Esophagus (tissue), 2 donors: ENCODE results near the gene AAK1. TPM values are rescaled to one million over a fixed set of nuclear protein-coding genes. Genes with fewer than 3 reads are reported as not detected.

Experiments used
- H3K27ac ChIP-seq, 2 donors: one replicate each; pipeline ENCODE4 v1.5.1; 2013; ENCODE audit warnings: low read depth in 2 of 2, mild to moderate bottlenecking in 2 of 2, inconsistent platforms in 1 of 2, low read length in 1 of 2, moderate library complexity in 1 of 2
- H3K27me3 ChIP-seq, 2 donors: one replicate each; pipeline ENCODE4 v1.6.1; 2013; ENCODE audit warnings: low read length in 2 of 2, control low read depth in 1 of 2, mild to moderate bottlenecking in 1 of 2; ENCODE audit not compliant: insufficient read depth in 2 of 2, control insufficient read depth in 1 of 2
- H3K36me3 ChIP-seq, 2 donors: one replicate each; pipeline ENCODE4 v1.6.1; 2013; ENCODE audit warnings: low read length in 1 of 2; ENCODE audit not compliant: control insufficient read depth in 2 of 2, insufficient read depth in 2 of 2
- H3K4me1 ChIP-seq, 2 donors: one replicate each; pipeline ENCODE4 v1.6.1; 2013; ENCODE audit warnings: low read length in 1 of 2; ENCODE audit not compliant: control insufficient read depth in 2 of 2, insufficient read depth in 2 of 2
- H3K4me3 ChIP-seq, 2 donors: one replicate each; pipeline ENCODE4 v1.5.1; 2013; ENCODE audit warnings: low read length in 2 of 2, mild to moderate bottlenecking in 2 of 2, low read depth in 1 of 2, moderate library complexity in 1 of 2
- H3K9me3 ChIP-seq, 2 donors: one replicate each; pipeline ENCODE4 v1.6.1; 2013; ENCODE audit warnings: mild to moderate bottlenecking in 2 of 2, low read depth in 1 of 2, low read length in 1 of 2, moderate library complexity in 1 of 2; ENCODE audit not compliant: control insufficient read depth in 2 of 2, insufficient read depth in 1 of 2
- WGBS, 2 donors: extraction: QIAGEN DNeasy Blood & Tissue Kit; methylation state at CpG; one replicate each; pipeline ENCODE4 v1.1.7; 2013; 5-methylcytosine and 5-hydroxymethylcytosine counted together
- polyA plus RNA-seq, 2 donors: library from polyadenylated mRNA; stranded (reverse); fragments of 200-250 nt; gene quantifications; one replicate each; pipeline ENCODE4 v1.2.3, GENCODE V29; 2013
- donor health status: healthy with polysubstance abuse.
- donor health status: Bipolar disorder and iron deficiency.

Gene AAK1
- polyA plus RNA-seq, 2 donors: 4.4 to 8.4 TPM

- Histone ChIP-seq H3K36me3 (no peaks in the 10 kb centered on the region), H3K9me3 (no peaks in the 10 kb centered on the region), H3K4me1 (no peaks in the 10 kb centered on the region), H3K27me3 (no peaks in the 10 kb centered on the region), H3K4me3 (no peak overlapping the region), H3K27ac (no peak overlapping the region)
- WGBS, 2 donors: 69 to 72% methylated on average over 5 of the region's 5 CpGs
These were observed 46.4 kb downstream of the AAK1 start for GRCh38 chr2:69597105-69597504.

- H3K4me3 ChIP-seq: no peak overlapping the region
- H3K36me3 ChIP-seq: no peaks in the 10 kb centered on the region
- WGBS, 2 donors: 79 to 83% methylated on average over 3 of the region's 3 CpGs
These were observed 49.2 kb downstream of the AAK1 start for GRCh38 chr2:69594341-69594740.

GRCh38 chr2:69592511-69592910 lies 51.0 kb downstream of the AAK1 start:
- H3K27me3 ChIP-seq: no peaks in the 10 kb centered on the region
- no peak overlapping the region for H3K4me3 ChIP-seq
- no peaks in the 10 kb centered on the region for H3K9me3 ChIP-seq
- H3K4me1 ChIP-seq: no peaks in the 10 kb centered on the region
- no peaks in the 10 kb centered on the region for H3K36me3 ChIP-seq
- no peak overlapping the region for H3K27ac ChIP-seq

More at GRCh38 chr2:69594341-69594740, 49.2 kb downstream of the AAK1 start:
- H3K9me3 ChIP-seq: no peaks in the 10 kb centered on the region
- H3K4me1 ChIP-seq: no peaks in the 10 kb centered on the region
- no peaks in the 10 kb centered on the region for H3K27me3 ChIP-seq
- no peak overlapping the region for H3K27ac ChIP-seq

GRCh38 chr2:69589973-69590652 lies 53.4 kb downstream of the AAK1 start:
- no peaks in the 10 kb centered on the region for H3K9me3 ChIP-seq
- no peak overlapping the region for H3K27ac ChIP-seq

DNA sequence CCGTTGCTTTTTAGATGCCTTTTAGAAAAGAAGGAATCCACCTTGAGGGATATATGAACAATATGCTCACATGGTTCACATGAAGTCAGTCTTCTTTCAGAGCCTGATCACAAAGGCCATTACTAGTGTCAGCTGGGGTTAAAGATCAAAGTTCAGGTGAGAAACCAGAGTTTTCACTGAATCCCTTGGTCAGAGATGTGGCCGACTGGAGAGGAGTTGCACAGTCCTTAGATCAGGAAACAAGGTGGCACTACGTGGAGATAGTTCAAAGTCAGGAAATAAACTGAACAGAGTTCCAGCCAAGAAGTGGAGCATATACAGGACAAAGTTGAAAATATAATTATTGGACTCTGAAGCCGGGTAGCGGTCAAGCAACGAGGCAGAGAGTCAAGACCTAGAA lies 54.6 kb downstream of the AAK1 start:
- no peaks in the 10 kb centered on the region for H3K36me3 ChIP-seq

More at GRCh38 chr2:69589973-69590652, 53.4 kb downstream of the AAK1 start:
- no peaks in the 10 kb centered on the region for H3K27me3 ChIP-seq
- WGBS, 2 donors: 74 to 76% methylated on average over 8 of the region's 8 CpGs
- no peaks in the 10 kb centered on the region for H3K36me3 ChIP-seq
- no peak overlapping the region for H3K4me3 ChIP-seq
- H3K4me1 ChIP-seq: peaks cover 2% of the 10 kb centered on the region in 2 donors

DNA sequence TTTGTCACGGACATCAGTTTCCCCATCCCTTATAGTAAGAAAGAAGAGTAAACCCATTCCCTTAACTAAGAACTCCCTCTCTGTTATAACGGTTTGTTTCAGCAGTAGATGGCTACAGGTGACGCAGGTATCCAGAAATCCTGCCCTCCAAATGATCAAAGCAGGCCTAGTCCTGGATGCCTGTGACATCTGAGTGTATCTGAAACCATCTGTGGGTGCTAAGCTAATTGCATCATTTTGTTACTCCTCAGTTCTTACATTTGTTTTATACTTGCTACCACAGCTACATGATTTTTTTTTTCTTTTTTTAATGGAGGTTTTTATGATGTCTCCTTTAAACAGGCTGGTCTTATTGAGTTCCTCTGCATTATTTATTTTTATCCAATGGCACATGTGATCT lies 55.1 kb downstream of the AAK1 start:
- Histone ChIP-seq H3K4me3 (no peak overlapping the region), H3K9me3 (no peaks in the 10 kb centered on the region), H3K27ac (no peak overlapping the region), H3K27me3 (no peaks in the 10 kb centered on the region), H3K36me3 (no peaks in the 10 kb centered on the region), H3K4me1 (peaks cover 2 to 6% of the 10 kb centered on the region in 2 donors)
- WGBS, 2 donors: 94 to 96% methylated on average over 3 of the region's 3 CpGs

More for the DNA sequence above, 54.6 kb downstream of the AAK1 start:
- no peak overlapping the region for H3K27ac ChIP-seq
- H3K4me1 ChIP-seq: peaks cover 2 to 6% of the 10 kb centered on the region in 2 donors
- H3K4me3 ChIP-seq: no peak overlapping the region
- H3K9me3 ChIP-seq: no peaks in the 10 kb centered on the region
- 75 to 84% methylated on average over 6 of the region's 6 CpGs for WGBS, 2 donors
- H3K27me3 ChIP-seq: no peaks in the 10 kb centered on the region

- peaks cover 2 to 8% of the 10 kb centered on the region in 2 donors for H3K4me1 ChIP-seq
These were observed 57.5 kb downstream of the AAK1 start for GRCh38 chr2:69585855-69586555.

GRCh38 chr2:69584127-69584889 lies 59.2 kb downstream of the AAK1 start:
- Histone ChIP-seq H3K4me1 (peaks cover 2 to 8% of the 10 kb centered on the region in 2 donors), H3K9me3 (no peaks in the 10 kb centered on the region), H3K36me3 (no peaks in the 10 kb centered on the region), H3K4me3 (no peak overlapping the region), H3K27ac (no peak overlapping the region), H3K27me3 (no peaks in the 10 kb centered on the region)
- 88 to 89% methylated on average over 9 of the region's 9 CpGs for whole genome bisulfite sequencing, 2 donors

More at GRCh38 chr2:69585855-69586555, 57.5 kb downstream of the AAK1 start:
- Histone ChIP-seq H3K4me3 (no peak overlapping the region), H3K27ac (peak overlapping the region in 1 of 2 donors; percentile 58), H3K36me3 (no peaks in the 10 kb centered on the region), H3K9me3 (no peaks in the 10 kb centered on the region), H3K27me3 (no peaks in the 10 kb centered on the region)
- 54 to 81% methylated on average over 6 of the region's 6 CpGs for WGBS, 2 donors

GRCh38 chr2:69583321-69583833 lies 60.2 kb downstream of the AAK1 start:
- peaks cover 2 to 8% of the 10 kb centered on the region in 2 donors for H3K4me1 ChIP-seq
- WGBS, 2 donors: 85 to 92% methylated on average over 3 of the region's 3 CpGs
- no peak overlapping the region for H3K4me3 ChIP-seq
- H3K36me3 ChIP-seq: no peaks in the 10 kb centered on the region
- H3K9me3 ChIP-seq: no peaks in the 10 kb centered on the region
- H3K27ac ChIP-seq: no peak overlapping the region
- H3K27me3 ChIP-seq: no peaks in the 10 kb centered on the region
